ENCODE data around the gene ERG28. TPM values are rescaled to one million over a fixed set of nuclear protein-coding genes. Genes with fewer than 3 reads are reported as not detected.

The ERG28 gene
- total and polyA plus RNA-seq, 5 experiments from 2014 or later = 11.7 to 34.2 (median 27.0) TPM

DNA sequence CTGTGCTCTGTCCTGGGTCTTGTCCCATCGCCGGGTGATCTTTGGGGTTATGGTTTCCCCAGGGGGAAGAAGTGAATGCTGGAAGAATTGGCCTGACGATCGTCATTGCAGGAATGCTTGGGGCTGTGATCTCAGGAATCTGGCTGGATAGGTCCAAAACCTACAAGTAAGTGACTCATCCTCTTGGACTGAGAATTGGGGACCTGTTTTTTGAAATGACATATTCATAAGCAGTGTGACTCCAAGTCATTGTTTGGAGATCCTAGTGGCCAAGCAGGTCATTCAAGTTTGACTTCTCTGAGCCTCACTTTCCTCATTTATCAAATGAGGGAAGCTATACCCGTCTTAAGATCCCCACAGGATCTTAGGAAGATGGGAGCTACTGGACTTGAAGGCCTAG, 25.8 kb downstream of the ERG28 start:
- POLR2A ChIA-PET = no interaction called here
- no peak for DNase-seq
- no peaks in the 10 kb centered on the region for H3K36me3 Mint-ChIP-seq
- H3K27me3 Mint-ChIP-seq = no peaks in the 10 kb centered on the region
- no peak overlapping the region for H3K27ac Mint-ChIP-seq
- no peaks in the 10 kb centered on the region for H3K9me3 Mint-ChIP-seq
- no peak overlapping the region for H3K4me3 Mint-ChIP-seq
- no peak for ATAC-seq
- H3K4me1 Mint-ChIP-seq = no peaks in the 10 kb centered on the region

DNA sequence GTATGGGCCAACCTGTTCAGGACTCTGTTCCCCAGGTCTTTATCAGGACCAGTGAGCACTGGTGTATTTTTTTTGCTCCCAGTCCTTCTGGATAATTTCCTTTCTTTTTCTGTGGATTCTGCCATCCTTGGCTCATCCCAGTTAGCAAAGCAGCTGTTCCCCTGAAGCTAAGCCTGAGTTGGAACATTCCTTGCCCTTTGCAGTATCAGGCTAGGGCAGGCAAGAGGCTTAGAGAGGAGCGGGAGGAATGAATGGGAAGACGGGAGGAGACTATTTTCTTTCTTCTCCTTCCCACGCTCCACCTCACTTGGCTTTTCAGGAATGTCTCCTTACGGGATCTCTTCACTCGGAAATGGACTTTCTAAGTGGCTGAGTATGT, 29.2 kb downstream of the ERG28 start:
- H3K4me3 Mint-ChIP-seq = no peak overlapping the region
- no peaks in the 10 kb centered on the region for H3K9me3 Mint-ChIP-seq
- H3K36me3 Mint-ChIP-seq = peaks cover 0 to 2% (median 0%) of the 10 kb centered on the region in 3 donors
- H3K4me1 Mint-ChIP-seq = no peaks in the 10 kb centered on the region
- DNase-seq = no peak
- H3K27ac Mint-ChIP-seq = no peak overlapping the region
- POLR2A ChIA-PET = no interaction called here
- H3K27me3 Mint-ChIP-seq = no peaks in the 10 kb centered on the region
- ATAC-seq = no peak

DNA sequence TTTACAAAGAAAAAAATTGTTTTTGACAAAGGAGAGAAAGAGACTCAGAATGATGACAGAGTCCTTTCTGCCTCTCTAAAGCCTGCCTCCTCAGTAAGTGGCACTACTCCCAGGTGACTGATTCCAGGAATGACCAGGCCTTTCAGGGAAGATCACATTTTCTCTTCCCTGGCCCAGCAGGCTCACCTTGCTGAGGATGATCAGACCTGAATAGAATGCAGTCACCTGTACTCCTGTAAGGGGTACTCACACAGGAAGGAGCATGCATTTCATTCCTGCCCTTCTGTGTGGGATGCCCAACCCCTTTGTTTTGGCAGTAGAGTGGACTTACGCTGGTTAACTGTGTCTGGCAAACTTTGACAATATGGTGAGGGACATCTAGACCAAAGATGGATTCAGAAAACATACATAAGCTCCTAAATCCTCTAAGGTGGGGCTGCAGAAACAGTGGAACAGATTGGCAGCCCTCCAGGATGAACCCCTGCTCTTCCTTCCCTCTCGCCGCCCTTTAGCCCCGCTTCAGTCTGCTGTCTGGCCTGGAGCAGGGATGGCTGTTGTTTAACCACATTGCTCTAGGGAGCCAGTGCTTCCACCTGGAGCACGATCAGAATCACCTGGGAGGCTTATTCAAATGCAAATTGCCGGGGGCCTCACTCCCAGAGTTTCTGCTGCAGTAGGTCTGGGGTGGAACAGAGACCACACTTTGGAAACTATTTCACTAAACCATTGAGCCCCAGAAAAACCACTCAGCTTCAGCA, 29.8 kb downstream of the ERG28 start:
- Mint-ChIP-seq H3K4me3 (no peak overlapping the region), H3K9me3 (no peaks in the 10 kb centered on the region)
- POLR2A ChIA-PET = no interaction called here

DNA sequence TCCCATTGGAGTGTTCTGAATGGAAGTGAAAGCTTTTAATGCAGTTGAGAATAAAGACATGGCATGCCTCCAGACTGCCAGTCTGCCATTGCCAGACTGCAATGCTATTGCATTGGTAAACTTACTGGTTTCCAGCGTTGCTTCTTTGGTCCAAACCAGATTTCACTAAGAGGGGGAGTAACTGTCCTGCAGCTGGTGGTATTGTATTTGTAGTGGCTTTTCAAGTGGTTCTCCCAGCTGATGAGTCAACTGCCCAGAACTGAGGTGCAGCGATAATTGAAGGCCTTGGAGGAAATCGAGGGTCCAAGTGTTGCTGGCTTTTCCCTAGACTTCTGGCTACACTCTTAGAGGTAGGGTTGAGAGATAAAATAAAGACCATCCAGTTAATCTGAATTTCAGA, 31.9 kb downstream of the ERG28 start:
- Mint-ChIP-seq H3K27me3 (no peaks in the 10 kb centered on the region), H3K4me3 (no peak overlapping the region), H3K9me3 (no peaks in the 10 kb centered on the region), H3K36me3 (peaks cover 0 to 2% (median 0%) of the 10 kb centered on the region in 3 donors), H3K4me1 (no peaks in the 10 kb centered on the region), H3K27ac (no peak overlapping the region)
- POLR2A ChIA-PET = no interaction called here
- DNase-seq (no peak), ATAC-seq (no peak)

More for the DNA sequence above, 29.8 kb downstream of the ERG28 start:
- Mint-ChIP-seq H3K36me3 (peaks cover 0 to 2% (median 0%) of the 10 kb centered on the region in 3 donors), H3K27me3 (no peaks in the 10 kb centered on the region), H3K27ac (peak overlapping the region in 1 of 10 donors; percentile 13), H3K4me1 (no peaks in the 10 kb centered on the region)
- ATAC-seq (no peak), DNase-seq (no peak)

- H3K36me3 Mint-ChIP-seq = peaks cover 0 to 2% (median 0%) of the 10 kb centered on the region in 3 donors
- no peak overlapping the region for H3K4me3 Mint-ChIP-seq
- no peaks in the 10 kb centered on the region for H3K27me3 Mint-ChIP-seq
- ATAC-seq (no peak), DNase-seq (no peak)
- no peak overlapping the region for H3K27ac Mint-ChIP-seq
- POLR2A ChIA-PET = no interaction called here
- H3K9me3 Mint-ChIP-seq = no peaks in the 10 kb centered on the region
- no peaks in the 10 kb centered on the region for H3K4me1 Mint-ChIP-seq
Measured at GRCh38 chr14:75627406-75627805, 33.3 kb downstream of the ERG28 start.

GRCh38 chr14:75626863-75627262, 33.8 kb downstream of the ERG28 start:
- POLR2A ChIA-PET = no interaction called here
- H3K36me3 Mint-ChIP-seq = peaks cover 0 to 2% (median 0%) of the 10 kb centered on the region in 3 donors

DNA sequence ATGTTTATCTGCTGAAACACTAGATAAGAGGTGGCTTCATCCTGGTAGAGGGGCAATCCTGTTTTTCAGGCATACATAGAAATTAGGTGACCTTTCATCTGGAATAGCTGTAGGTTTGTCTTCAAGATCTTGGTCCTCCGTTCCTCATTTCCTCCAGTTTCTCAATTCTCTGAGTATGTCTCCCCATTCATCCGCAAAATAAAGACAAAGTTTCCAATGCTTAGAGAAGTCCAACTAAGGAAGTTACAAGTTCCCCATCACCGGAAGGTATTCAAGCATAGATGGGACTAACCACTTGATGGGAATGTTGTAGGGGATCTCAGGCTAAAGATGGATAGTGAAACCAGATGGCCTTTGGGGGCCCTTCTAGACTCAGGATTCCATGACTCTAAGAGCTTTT, 34.3 kb downstream of the ERG28 start:
- POLR2A ChIA-PET = no interaction called here
- H3K4me1 Mint-ChIP-seq = no peaks in the 10 kb centered on the region
- H3K4me3 Mint-ChIP-seq = no peak overlapping the region
- ATAC-seq (no peak), DNase-seq (no peak)
- no peak overlapping the region for H3K27ac Mint-ChIP-seq
- H3K36me3 Mint-ChIP-seq = peaks cover 0 to 2% (median 0%) of the 10 kb centered on the region in 3 donors
- H3K27me3 Mint-ChIP-seq = no peaks in the 10 kb centered on the region
- H3K9me3 Mint-ChIP-seq = no peaks in the 10 kb centered on the region

More at GRCh38 chr14:75626863-75627262, 33.8 kb downstream of the ERG28 start:
- Mint-ChIP-seq H3K4me1 (no peaks in the 10 kb centered on the region), H3K27ac (no peak overlapping the region), H3K4me3 (no peak overlapping the region), H3K27me3 (no peaks in the 10 kb centered on the region), H3K9me3 (no peaks in the 10 kb centered on the region)
- no peak for DNase-seq
- ATAC-seq = no peak

GRCh38 chr14:75625034-75625433, 35.6 kb downstream of the ERG28 start:
- Mint-ChIP-seq H3K27me3 (no peaks in the 10 kb centered on the region), H3K4me3 (no peak overlapping the region), H3K4me1 (no peaks in the 10 kb centered on the region), H3K27ac (no peak overlapping the region), H3K36me3 (peaks cover 0 to 2% (median 0%) of the 10 kb centered on the region in 3 donors), H3K9me3 (no peaks in the 10 kb centered on the region)
- POLR2A ChIA-PET = no interaction called here
- DNase-seq = no peak
- no peak for ATAC-seq

GRCh38 chr14:75619548-75619947, 41.1 kb downstream of the ERG28 start:
- Mint-ChIP-seq H3K36me3 (peaks cover 0 to 1% (median 0%) of the 10 kb centered on the region in 3 donors), H3K27ac (no peak overlapping the region), H3K4me3 (no peak overlapping the region), H3K4me1 (peaks cover 0 to 7% (median 1%) of the 10 kb centered on the region in 4 donors), H3K27me3 (no peaks in the 10 kb centered on the region), H3K9me3 (no peaks in the 10 kb centered on the region)
- ATAC-seq = no peak
- DNase-seq = no peak
- POLR2A ChIA-PET = interaction anchor here (0.5 kb wide), 1 partner anchor 287 kb away, joined by 3 read pairs; no protein-coding TSS in a partner anchor

DNA sequence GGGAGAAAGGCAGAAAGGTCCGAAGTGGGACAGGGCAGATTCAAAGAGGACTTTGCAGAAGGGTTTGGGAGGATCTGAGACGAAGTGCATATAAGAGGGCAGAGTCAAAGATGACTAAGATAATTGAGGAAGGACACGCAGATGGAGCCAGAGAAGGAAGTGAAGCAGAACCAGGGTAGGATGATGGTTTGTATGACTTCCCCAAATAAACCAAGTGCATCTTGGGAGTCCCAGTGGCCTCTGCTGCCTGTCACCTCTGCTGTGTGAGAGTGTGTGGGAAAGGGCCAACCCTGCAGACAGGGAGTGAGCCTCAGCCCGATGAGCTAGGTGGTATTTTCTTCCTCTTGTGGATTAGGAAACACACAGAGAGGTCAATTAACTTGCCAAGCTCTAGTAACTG, 45.5 kb downstream of the ERG28 start:
- DNase-seq (no peak), ATAC-seq (no peak)
- POLR2A ChIA-PET = no interaction called here
- Mint-ChIP-seq H3K9me3 (peaks cover 0 to 9% (median 0%) of the 10 kb centered on the region in 9 donors), H3K36me3 (peaks cover 0 to 5% (median 3%) of the 10 kb centered on the region in 3 donors), H3K4me3 (no peak overlapping the region), H3K27me3 (no peaks in the 10 kb centered on the region), H3K27ac (peak overlapping the region in 1 of 10 donors; percentile 10), H3K4me1 (peaks cover 0 to 7% (median 1%) of the 10 kb centered on the region in 4 donors)

- DNase-seq = no peak
- POLR2A ChIA-PET = no interaction called here
- peaks cover 0 to 7% (median 1%) of the 10 kb centered on the region in 4 donors for H3K4me1 Mint-ChIP-seq
- H3K4me3 Mint-ChIP-seq = no peak overlapping the region
- H3K9me3 Mint-ChIP-seq = peaks cover 0 to 9% (median 0%) of the 10 kb centered on the region in 9 donors
- no peak for ATAC-seq
- H3K36me3 Mint-ChIP-seq = peaks cover 0 to 5% (median 3%) of the 10 kb centered on the region in 3 donors
- H3K27ac Mint-ChIP-seq = no peak overlapping the region
- peaks cover 0 to 2% (median 0%) of the 10 kb centered on the region in 5 donors for H3K27me3 Mint-ChIP-seq
Measured at GRCh38 chr14:75614179-75614578, 46.5 kb downstream of the ERG28 start.

GRCh38 chr14:75612157-75612556, 48.5 kb downstream of the ERG28 start:
- ATAC-seq (no peak), DNase-seq (no peak)
- H3K27me3 Mint-ChIP-seq = peaks cover 0 to 5% (median 0%) of the 10 kb centered on the region in 5 donors
- POLR2A ChIA-PET = no interaction called here
- H3K4me3 Mint-ChIP-seq = no peak overlapping the region
- peaks cover 0 to 7% (median 1%) of the 10 kb centered on the region in 4 donors for H3K4me1 Mint-ChIP-seq
- H3K9me3 Mint-ChIP-seq = peaks cover 0 to 19% (median 6%) of the 10 kb centered on the region in 9 donors
- peaks cover 0 to 21% (median 16%) of the 10 kb centered on the region in 3 donors for H3K36me3 Mint-ChIP-seq
- no peak overlapping the region for H3K27ac Mint-ChIP-seq

DNA sequence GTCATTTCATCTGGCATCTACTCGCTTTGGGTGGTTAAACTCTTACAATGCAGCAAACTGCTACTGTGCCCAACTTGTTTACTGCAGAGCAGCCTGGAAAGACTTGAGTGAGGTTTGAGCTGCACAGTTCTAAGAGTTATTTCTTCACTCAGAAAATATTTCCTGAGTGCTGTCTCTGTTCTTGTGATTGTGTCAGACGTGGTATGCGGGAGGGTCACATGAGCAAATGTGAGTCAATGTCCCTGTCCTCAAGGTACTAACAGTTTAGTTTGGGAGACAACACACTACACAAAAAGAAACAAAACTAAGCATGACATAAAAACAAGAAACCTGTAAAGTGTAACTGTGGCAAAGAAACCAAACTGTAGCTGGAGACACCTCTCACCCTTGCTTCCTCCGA, 49.8 kb downstream of the ERG28 start:
- POLR2A ChIA-PET = no interaction called here
- H3K36me3 Mint-ChIP-seq = peaks cover 0 to 22% (median 17%) of the 10 kb centered on the region in 3 donors

More for the DNA sequence above, 49.8 kb downstream of the ERG28 start:
- H3K9me3 Mint-ChIP-seq = peaks cover 0 to 20% (median 7%) of the 10 kb centered on the region in 9 donors
- peaks cover 0 to 7% (median 1%) of the 10 kb centered on the region in 4 donors for H3K4me1 Mint-ChIP-seq
- H3K27ac Mint-ChIP-seq = peak overlapping the region in 1 of 10 donors; percentile 22
- no peak overlapping the region for H3K4me3 Mint-ChIP-seq
- peaks cover 0 to 5% (median 0%) of the 10 kb centered on the region in 5 donors for H3K27me3 Mint-ChIP-seq
- no peak for DNase-seq
- ATAC-seq = no peak

All from naive thymus-derived CD8-positive, alpha-beta T cell (primary cell).